OCI-LY7 (cell line): ENCODE measurements around the gene CYP26A1. TPM values are rescaled to one million over a fixed set of nuclear protein-coding genes. Genes with fewer than 3 reads are reported as not detected.

Experiments used
- BruUV-seq: library from RNA; stranded (reverse); fragments of 400-500 nt; replicated peaks from 2 replicates; lab custom pipeline; 2021; lab: Mats Ljungman, UMichigan
- CTCF ChIA-PET: fragments of 300-600 bp; sonication (Branson Sonifier 250); formaldehyde crosslinking; loops from one replicate; lab custom pipeline; 2022; ENCODE audit warnings: antibody characterized with exemption; ENCODE audit not compliant: unreplicated experiment; lab: Charles Lee
- POLR2A ChIA-PET: fragments of 300-600 bp; sonication (Branson Sonifier 250); formaldehyde crosslinking; loops from one replicate; lab custom pipeline; 2022; ENCODE audit warnings: antibody characterized with exemption; lab: Charles Lee
- DNase-seq: peaks from one replicate; pipeline ENCODE4 v3.0.0-alpha.2; 2015; ENCODE audit warnings: low spot score
- H2AFZ ChIP-seq: fragments of 200-600 bp; sonication (generic), shearing (Covaris generic); 2 replicates; pipeline ENCODE4 v1.6.1; 2014; ENCODE audit warnings: mild to moderate bottlenecking, antibody characterized with exemption, low read length, moderate library complexity
- H3K27ac ChIP-seq: fragments of 200-600 bp; sonication (generic); 2 replicates; pipeline ENCODE4 v1.5.1; 2014; ENCODE audit warnings: mixed run types, low read depth, mild to moderate bottlenecking, moderate library complexity, low read length, inconsistent platforms; ENCODE audit not compliant: poor library complexity, severe bottlenecking
- H3K36me3 ChIP-seq: fragments of 200-600 bp; sonication (generic); 2 replicates; pipeline ENCODE4 v1.6.1; 2014; ENCODE audit warnings: mild to moderate bottlenecking, antibody characterized with exemption, low read length, moderate library complexity, mixed read lengths; ENCODE audit not compliant: insufficient read depth
- H3K4me1 ChIP-seq: fragments of 200-600 bp; sonication (generic); 2 replicates; pipeline ENCODE4 v1.5.1; 2014; ENCODE audit warnings: mild to moderate bottlenecking, low read length; ENCODE audit not compliant: insufficient read depth, poor library complexity, severe bottlenecking
- H3K4me2 ChIP-seq: fragments of 200-600 bp; sonication (generic); 2 replicates; pipeline ENCODE4 v1.6.1; 2014; ENCODE audit warnings: mild to moderate bottlenecking, low read length
- H3K4me3 ChIP-seq: fragments of 200-600 bp; sonication (generic); 2 replicates; pipeline ENCODE4 v1.5.1; 2014; ENCODE audit warnings: mild to moderate bottlenecking, low read depth, low read length; ENCODE audit not compliant: poor library complexity, severe bottlenecking
- H3K79me2 ChIP-seq: fragments of 200-600 bp; sonication (generic); 2 replicates; pipeline ENCODE4 v1.6.1; 2016; ENCODE audit warnings: low read depth, mild to moderate bottlenecking, low read length, moderate library complexity, mixed read lengths; ENCODE audit not compliant: insufficient read depth
- H3K9me2 ChIP-seq: fragments of 200-600 bp; sonication (generic); 2 replicates; pipeline ENCODE4 v1.6.1; 2016; ENCODE audit warnings: mild to moderate bottlenecking, low read length, mixed read lengths; ENCODE audit not compliant: insufficient read depth
- H3K9me3 ChIP-seq: fragments of 200-600 bp; sonication (generic); 2 replicates; pipeline ENCODE4 v1.6.1; 2014; ENCODE audit warnings: mild to moderate bottlenecking, mixed run types, low read length, mixed read lengths
- H4K20me1 ChIP-seq: fragments of 200-600 bp; sonication (generic); 2 replicates; pipeline ENCODE4 v1.6.1; 2014; ENCODE audit warnings: mild to moderate bottlenecking, antibody characterized with exemption, low read length, moderate library complexity, mixed read lengths; ENCODE audit not compliant: insufficient read depth
- EZH2phosphoT487 ChIP-seq: fragments of 200-600 bp; sonication (generic); IDR thresholded peaks from 2 replicates; pipeline ENCODE4 v1.6.1; 2018; ENCODE audit warnings: low read depth, borderline replicate concordance, mild to moderate bottlenecking, mixed run types, antibody characterized with exemption, low read length, moderate library complexity, mixed read lengths
- intact Hi-C: fragments of 100-400 bp; cut with micrococcal nuclease; formaldehyde crosslinking; loops from one replicate; pipeline ENCODE4 v1.10.0; 2022; ENCODE audit not compliant: unreplicated experiment
- total RNA-seq, 2 experiments: library from RNA; depleted of rRNA in 1 of 2; stranded (reverse); fragments of >200 nt in 1 of 2; shearing (Covaris generic) in 1 of 2; gene quantifications; 2 replicates each; pipeline ENCODE4 v1.2.3, GENCODE V29; 2014 to 2022
- TF ChIP-seq, protein P1 (sequence below): fragments of 200-600 bp; sonication (generic); conservative IDR thresholded peaks from 2 replicates; pipeline ENCODE4 v1.5.1; 2014; ENCODE audit warnings: mild to moderate bottlenecking, antibody characterized with exemption, low read length, moderate library complexity, mixed read lengths

CYP26A1 gene
- total RNA-seq, 2 experiments from 2014 or later: not detected

DNA sequence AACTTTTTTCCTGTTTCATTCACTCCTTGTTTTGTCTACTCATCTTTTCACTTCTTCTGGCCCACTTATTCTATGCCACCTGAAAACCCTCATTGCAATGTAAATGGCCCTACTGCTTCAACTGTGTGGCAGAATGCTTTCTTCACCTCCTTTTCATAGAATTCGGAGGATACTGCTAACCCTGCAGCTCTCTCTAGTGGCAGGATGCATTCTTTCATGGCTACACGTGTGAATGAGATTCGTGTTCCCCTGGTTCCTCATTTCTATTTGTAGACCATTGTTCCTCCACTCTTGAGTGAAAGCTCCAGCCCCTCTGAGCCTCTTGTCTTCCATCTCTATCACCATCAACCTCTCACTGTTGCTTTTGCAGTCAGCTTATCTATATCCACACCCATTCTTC lies 34.0 kb upstream of the CYP26A1 start:
- CTCF ChIA-PET: no interaction called here

GRCh38 chr10:93054486-93054885 lies 19.2 kb upstream of the CYP26A1 start:
- BruUV-seq: no TSS peak
- H3K27ac ChIP-seq: no peak overlapping the region
- H3K9me3 ChIP-seq: no peaks in the 10 kb centered on the region
- intact Hi-C loops: no loop called here
- H2AFZ ChIP-seq: no peak overlapping the region
- ChIA-PET CTCF (no interaction called here), POLR2A (interaction anchor here (1.3 kb wide), 1 partner anchor 23 kb away, joined by 3 read pairs; no protein-coding TSS in a partner anchor)
- H3K4me1 ChIP-seq: no peaks in the 10 kb centered on the region
- H3K4me3 ChIP-seq: no peak overlapping the region
- H3K4me2 ChIP-seq: no peak overlapping the region
- no peaks in the 10 kb centered on the region for H3K79me2 ChIP-seq
- H3K9me2 ChIP-seq: no peaks in the 10 kb centered on the region
- no peak for DNase-seq
- H4K20me1 ChIP-seq: no peaks in the 10 kb centered on the region
- no peaks in the 10 kb centered on the region for H3K36me3 ChIP-seq
- no peak for TF ChIP-seq EZH2phosphoT487
- TF ChIP-seq, protein P1, sequence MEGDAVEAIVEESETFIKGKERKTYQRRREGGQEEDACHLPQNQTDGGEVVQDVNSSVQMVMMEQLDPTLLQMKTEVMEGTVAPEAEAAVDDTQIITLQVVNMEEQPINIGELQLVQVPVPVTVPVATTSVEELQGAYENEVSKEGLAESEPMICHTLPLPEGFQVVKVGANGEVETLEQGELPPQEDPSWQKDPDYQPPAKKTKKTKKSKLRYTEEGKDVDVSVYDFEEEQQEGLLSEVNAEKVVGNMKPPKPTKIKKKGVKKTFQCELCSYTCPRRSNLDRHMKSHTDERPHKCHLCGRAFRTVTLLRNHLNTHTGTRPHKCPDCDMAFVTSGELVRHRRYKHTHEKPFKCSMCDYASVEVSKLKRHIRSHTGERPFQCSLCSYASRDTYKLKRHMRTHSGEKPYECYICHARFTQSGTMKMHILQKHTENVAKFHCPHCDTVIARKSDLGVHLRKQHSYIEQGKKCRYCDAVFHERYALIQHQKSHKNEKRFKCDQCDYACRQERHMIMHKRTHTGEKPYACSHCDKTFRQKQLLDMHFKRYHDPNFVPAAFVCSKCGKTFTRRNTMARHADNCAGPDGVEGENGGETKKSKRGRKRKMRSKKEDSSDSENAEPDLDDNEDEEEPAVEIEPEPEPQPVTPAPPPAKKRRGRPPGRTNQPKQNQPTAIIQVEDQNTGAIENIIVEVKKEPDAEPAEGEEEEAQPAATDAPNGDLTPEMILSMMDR: no peak

More for the DNA sequence above, 34.0 kb upstream of the CYP26A1 start:
- no peak for TF ChIP-seq EZH2phosphoT487
- TF ChIP-seq, protein P1: peak; percentile 75
- Histone ChIP-seq H3K4me1 (peaks cover 2% of the 10 kb centered on the region), H3K4me3 (no peak overlapping the region), H3K27ac (no peak overlapping the region), H3K4me2 (no peak overlapping the region), H4K20me1 (no peaks in the 10 kb centered on the region), H3K79me2 (no peaks in the 10 kb centered on the region), H3K9me2 (no peaks in the 10 kb centered on the region), H3K9me3 (no peaks in the 10 kb centered on the region), H3K36me3 (no peaks in the 10 kb centered on the region), H2AFZ (no peak overlapping the region)
- intact Hi-C loops: no loop called here
- POLR2A ChIA-PET: interaction anchor here (0.5 to 1.0 kb wide), 3 partner anchors 12 to 1071 kb away, joined by 3 read pairs; no protein-coding TSS in a partner anchor
- BruUV-seq: no TSS peak
- DNase-seq: peak; percentile 64

DNA sequence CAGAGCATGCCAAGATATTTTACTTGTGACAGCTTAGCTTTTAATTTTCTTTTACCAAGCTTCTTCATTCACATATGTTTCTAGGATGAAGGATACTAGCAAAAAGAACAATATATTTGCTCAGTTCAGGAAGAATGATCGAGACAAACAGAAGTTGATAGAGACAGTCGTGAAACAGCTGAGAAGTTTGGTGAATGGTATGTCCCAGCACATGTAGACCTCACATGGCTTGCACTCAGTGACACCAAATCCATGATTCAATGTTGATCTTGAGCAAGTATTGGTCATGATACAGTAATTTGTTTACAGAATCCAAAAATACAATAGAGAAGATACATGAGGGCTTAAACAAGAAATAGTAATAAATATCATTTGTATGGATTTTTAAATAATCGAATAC lies 15.6 kb upstream of the CYP26A1 start:
- Histone ChIP-seq H3K4me1 (no peaks in the 10 kb centered on the region), H2AFZ (no peak overlapping the region), H4K20me1 (no peaks in the 10 kb centered on the region), H3K9me3 (no peaks in the 10 kb centered on the region), H3K4me2 (no peak overlapping the region), H3K79me2 (no peaks in the 10 kb centered on the region), H3K9me2 (no peaks in the 10 kb centered on the region), H3K27ac (no peak overlapping the region), H3K36me3 (no peaks in the 10 kb centered on the region), H3K4me3 (no peak overlapping the region)
- ChIA-PET CTCF (no interaction called here), POLR2A (no interaction called here)
- no peak for DNase-seq
- no TSS peak for BruUV-seq
- TF ChIP-seq, protein P1: no peak
- TF ChIP-seq EZH2phosphoT487: no peak
- intact Hi-C loops: no loop called here
